ENCODE data around the gene RAPGEF2. TPM values are rescaled to one million over a fixed set of nuclear protein-coding genes. Genes with fewer than 3 reads are reported as not detected.

Gene RAPGEF2
- total RNA-seq, 1 experiment from 2014 or later = 23.8 TPM

GRCh38 chr4:159193046-159193620, 90.3 kb downstream of the RAPGEF2 start:
- Mint-ChIP-seq H3K4me3 (ENCODE audit: low read depth, unreplicated experiment) (no peak overlapping the region), H3K9me3 (ENCODE audit: low read depth, unreplicated experiment) (no peaks in the 10 kb centered on the region), H3K27ac (ENCODE audit: unreplicated experiment) (no peak overlapping the region), H3K36me3 (ENCODE audit: insufficient read depth, unreplicated experiment) (no peaks in the 10 kb centered on the region), H3K4me1 (ENCODE audit: low read depth, unreplicated experiment) (no peaks in the 10 kb centered on the region), H3K27me3 (ENCODE audit: unreplicated experiment) (no peaks in the 10 kb centered on the region)
- CTCF ChIA-PET = no interaction called here
- DNase-seq = no peak
- no peak for TF ChIP-seq CTCF (IDR thresholded peaks at IDR 0.05; ENCODE audit: unreplicated experiment)
- intact Hi-C loops (cut with micrococcal nuclease; ENCODE audit: unreplicated experiment) = no loop called here
- no TSS peak for BruUV-seq (replicated peaks)

- H3K4me3 Mint-ChIP-seq (ENCODE audit: low read depth, unreplicated experiment) = no peak overlapping the region
- no peaks in the 10 kb centered on the region for H3K36me3 Mint-ChIP-seq (ENCODE audit: insufficient read depth, unreplicated experiment)
- no TSS peak for BruUV-seq (replicated peaks)
- intact Hi-C loops (cut with micrococcal nuclease; ENCODE audit: unreplicated experiment) = no loop called here
- CTCF ChIA-PET = interaction anchor here (0.8 kb wide), 1 partner anchor 309 kb away, joined by 7 read pairs; no protein-coding TSS in a partner anchor
- H3K4me1 Mint-ChIP-seq (ENCODE audit: low read depth, unreplicated experiment) = no peaks in the 10 kb centered on the region
- no peak for TF ChIP-seq CTCF (IDR thresholded peaks at IDR 0.05; ENCODE audit: unreplicated experiment)
- no peak overlapping the region for H3K27ac Mint-ChIP-seq (ENCODE audit: unreplicated experiment)
- H3K27me3 Mint-ChIP-seq (ENCODE audit: unreplicated experiment) = no peaks in the 10 kb centered on the region
- no peak for DNase-seq
- H3K9me3 Mint-ChIP-seq (ENCODE audit: low read depth, unreplicated experiment) = no peaks in the 10 kb centered on the region
Observed at GRCh38 chr4:159195361-159195769, 92.5 kb downstream of the RAPGEF2 start.

GRCh38 chr4:159197260-159197884, 94.5 kb downstream of the RAPGEF2 start:
- intact Hi-C loops (cut with micrococcal nuclease; ENCODE audit: unreplicated experiment) = no loop called here
- no peaks in the 10 kb centered on the region for H3K9me3 Mint-ChIP-seq (ENCODE audit: low read depth, unreplicated experiment)
- no peak overlapping the region for H3K4me3 Mint-ChIP-seq (ENCODE audit: low read depth, unreplicated experiment)
- DNase-seq = no peak
- H3K27me3 Mint-ChIP-seq (ENCODE audit: unreplicated experiment) = no peaks in the 10 kb centered on the region
- H3K36me3 Mint-ChIP-seq (ENCODE audit: insufficient read depth, unreplicated experiment) = no peaks in the 10 kb centered on the region
- no TSS peak for BruUV-seq (replicated peaks)
- no peak for TF ChIP-seq CTCF (IDR thresholded peaks at IDR 0.05; ENCODE audit: unreplicated experiment)
- no peaks in the 10 kb centered on the region for H3K4me1 Mint-ChIP-seq (ENCODE audit: low read depth, unreplicated experiment)
- no peak overlapping the region for H3K27ac Mint-ChIP-seq (ENCODE audit: unreplicated experiment)
- CTCF ChIA-PET = no interaction called here

- no peak overlapping the region for H3K4me3 Mint-ChIP-seq (ENCODE audit: low read depth, unreplicated experiment)
- no peak for TF ChIP-seq CTCF (IDR thresholded peaks at IDR 0.05; ENCODE audit: unreplicated experiment)
Observed at GRCh38 chr4:159197885-159198269, 95.0 kb downstream of the RAPGEF2 start.

More at GRCh38 chr4:159197885-159198269, 95.0 kb downstream of the RAPGEF2 start:
- Mint-ChIP-seq H3K4me1 (ENCODE audit: low read depth, unreplicated experiment) (no peaks in the 10 kb centered on the region), H3K27me3 (ENCODE audit: unreplicated experiment) (no peaks in the 10 kb centered on the region), H3K9me3 (ENCODE audit: low read depth, unreplicated experiment) (no peaks in the 10 kb centered on the region), H3K27ac (ENCODE audit: unreplicated experiment) (no peak overlapping the region), H3K36me3 (ENCODE audit: insufficient read depth, unreplicated experiment) (no peaks in the 10 kb centered on the region)
- no peak for DNase-seq
- CTCF ChIA-PET = no interaction called here
- no TSS peak for BruUV-seq (replicated peaks)
- intact Hi-C loops (cut with micrococcal nuclease; ENCODE audit: unreplicated experiment) = no loop called here
